Left cardiac atrium (tissue), 4 donors: ENCODE measurements around the gene CAV3. TPM values are rescaled to one million over a fixed set of nuclear protein-coding genes. Genes with fewer than 3 reads are reported as not detected.

Experiments
- ATAC-seq, 2 donors: fragments of 200-7000 bp; cut with Tn5 transposase; one replicate each; pipeline ENCODE4 v1.9.1; 2020; ENCODE audit warnings: mild to moderate bottlenecking in 2 of 2, moderate library complexity in 2 of 2
- DNase-seq: peaks from one replicate; pipeline ENCODE4 v3.0.0-alpha.2; 2020
- intact Hi-C, 2 donors: fragments of 100-400 bp; cut with DNase I; formaldehyde crosslinking; loops; one replicate each; pipeline versions ENCODE4 v1.14.1 to v1.15.1; 2022 to 2023
- total RNA-seq, 2 donors: library from RNA; stranded (reverse); fragmentation: NEBNext Ultra II Directional; extraction: Animal tissue kit (Norgen Biotek cat#: 25700); gene quantifications; one replicate each; pipeline ENCODE4 v1.2.1, GENCODE V29; 2021
- donor health status: DM: no; HTN: yes; CAD: no.
- donor health status: DM: no; HTN: yes; CAD: no; lungs with severe emphysema.
- donor health status: DM: yes; HTN: yes; CAD: no.
- donor health status: Dilated cardiomyopathy.

CAV3 gene
- total RNA-seq, 2 donors from 2014 or later, result 17.6 to 20.4 TPM

DNA sequence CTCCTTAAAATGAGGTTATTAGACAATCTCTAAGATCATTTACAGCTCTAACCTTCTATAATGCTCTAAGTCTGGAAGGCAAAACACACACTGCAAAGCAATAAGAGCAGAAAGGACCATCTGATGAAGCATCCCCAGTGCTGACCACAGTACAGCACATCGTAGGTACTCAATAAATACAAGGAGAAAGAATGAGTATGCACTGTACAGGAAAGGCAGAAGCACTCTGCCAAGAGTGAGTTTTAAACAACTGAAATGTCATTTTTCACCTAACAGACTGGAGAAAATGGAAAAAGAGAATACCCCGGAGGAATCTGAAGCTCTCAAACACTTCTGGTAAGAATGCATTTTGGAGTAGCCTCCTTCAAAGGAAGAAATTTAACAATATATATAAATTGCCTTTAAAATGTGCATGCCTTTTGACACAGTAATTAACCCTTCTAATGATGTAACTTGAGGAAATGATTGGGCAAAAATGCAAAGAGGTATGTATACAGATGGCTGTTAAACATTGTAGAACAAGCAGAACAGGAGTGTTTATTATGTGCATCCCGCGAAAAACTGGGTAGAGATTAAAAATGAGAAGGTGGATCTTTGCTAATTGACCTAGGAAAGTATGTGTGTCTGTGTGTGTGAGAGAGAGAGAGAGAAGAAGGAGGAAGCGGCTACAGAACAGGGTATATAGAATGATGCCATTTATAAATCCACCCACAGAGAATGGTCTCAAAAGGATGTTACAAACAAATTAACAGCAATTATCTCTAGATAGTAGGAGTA lies 43.8 kb downstream of the CAV3 start:
- no peak for DNase-seq
- intact Hi-C loops, result no loop called here
- ATAC-seq, result no peak

DNA sequence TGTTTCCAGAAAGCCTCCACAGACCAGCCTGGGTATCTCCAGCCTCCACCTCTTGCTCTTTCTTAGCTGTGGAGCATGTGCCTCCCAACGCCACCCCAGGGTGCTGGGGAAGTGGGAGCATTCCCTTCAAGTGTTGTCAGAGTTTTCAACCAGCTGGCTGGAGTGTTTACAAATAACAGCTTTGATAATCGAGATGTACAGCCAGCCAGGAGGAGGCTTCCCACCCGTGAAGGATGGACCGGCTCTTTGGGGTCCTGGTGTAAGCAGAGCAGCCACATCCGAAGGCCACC lies 44.3 kb downstream of the CAV3 start:
- no peak for DNase-seq
- intact Hi-C loops, result no loop called here
- ATAC-seq, result no peak

DNA sequence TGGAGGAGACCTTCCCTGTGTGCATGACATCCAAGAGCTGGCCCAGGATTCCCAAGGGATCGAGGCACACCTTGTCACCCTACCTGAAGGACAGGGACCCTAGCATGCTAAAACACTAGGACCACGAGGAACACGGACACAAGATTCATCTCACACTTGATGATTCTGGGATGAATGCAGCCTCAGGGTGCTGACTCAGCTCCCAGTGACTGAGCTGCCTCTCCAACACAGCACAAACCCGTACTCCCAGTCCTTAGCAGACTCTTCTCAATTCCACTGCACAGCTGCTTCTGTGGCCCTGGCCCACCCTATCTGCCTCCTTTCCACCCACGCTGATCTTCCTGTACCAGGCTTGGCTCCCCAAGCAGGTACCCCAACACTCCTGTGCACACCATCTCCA lies 44.9 kb downstream of the CAV3 start:
- intact Hi-C loops, result no loop called here
- DNase-seq, result no peak
- no peak for ATAC-seq

DNA sequence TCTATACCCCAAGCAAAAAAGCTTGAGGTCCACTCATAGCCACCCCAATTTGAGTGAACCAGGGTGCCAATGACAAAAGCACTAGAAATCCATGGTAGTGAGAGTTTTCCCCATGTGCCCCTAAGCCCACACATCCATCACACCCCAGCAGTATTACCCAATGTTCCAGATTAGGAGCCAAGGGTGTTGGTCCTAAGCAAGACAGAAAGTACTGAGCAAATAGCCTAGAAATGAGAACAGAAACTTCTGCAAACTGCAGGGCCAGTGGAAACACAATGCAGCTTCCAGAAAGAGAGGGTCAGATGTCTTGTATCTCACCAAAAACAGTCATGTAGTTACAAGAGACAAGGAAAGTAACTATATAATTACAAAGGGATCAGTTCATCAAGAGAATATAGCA lies 46.7 kb downstream of the CAV3 start:
- DNase-seq (no peak), ATAC-seq (no peak)
- intact Hi-C loops, result no loop called here

DNA sequence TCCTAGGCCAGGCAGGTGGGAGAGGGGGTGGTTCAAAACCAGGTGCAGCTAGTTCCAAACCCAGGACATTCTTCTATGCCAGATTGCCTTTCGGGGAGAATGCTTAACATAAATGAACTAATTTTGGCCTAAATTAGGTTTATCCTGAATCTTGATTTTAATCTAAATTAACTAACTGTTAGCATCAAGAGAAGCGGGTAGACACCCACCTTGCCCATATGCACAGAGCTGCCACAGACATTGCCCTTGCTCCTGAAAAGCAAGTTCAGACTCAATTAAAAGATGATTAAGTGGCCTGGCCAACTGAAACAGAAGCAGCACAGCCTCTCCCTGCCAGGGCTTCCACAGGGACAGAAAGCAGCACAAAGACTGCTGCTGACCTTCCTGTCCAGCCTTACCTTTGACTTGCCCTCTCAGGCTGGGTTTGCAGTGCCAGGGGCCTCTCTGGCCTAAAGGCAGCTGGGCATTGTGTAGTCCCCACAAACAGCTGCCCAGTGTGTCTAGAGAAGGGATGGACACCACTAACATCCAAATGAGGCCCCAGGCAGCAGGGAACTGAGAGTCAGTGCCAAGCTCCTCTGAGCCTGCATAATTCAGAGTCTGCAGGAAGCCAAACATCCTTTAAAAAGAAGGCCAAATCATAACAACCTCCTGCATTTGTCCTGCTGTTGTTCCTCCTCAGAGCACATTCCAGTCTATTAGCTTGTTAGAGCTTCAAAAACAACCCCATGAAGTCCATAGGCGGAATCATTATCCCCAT lies 51.3 kb downstream of the CAV3 start:
- ATAC-seq (no peak), DNase-seq (no peak)
- intact Hi-C loops, result no loop called here

DNA sequence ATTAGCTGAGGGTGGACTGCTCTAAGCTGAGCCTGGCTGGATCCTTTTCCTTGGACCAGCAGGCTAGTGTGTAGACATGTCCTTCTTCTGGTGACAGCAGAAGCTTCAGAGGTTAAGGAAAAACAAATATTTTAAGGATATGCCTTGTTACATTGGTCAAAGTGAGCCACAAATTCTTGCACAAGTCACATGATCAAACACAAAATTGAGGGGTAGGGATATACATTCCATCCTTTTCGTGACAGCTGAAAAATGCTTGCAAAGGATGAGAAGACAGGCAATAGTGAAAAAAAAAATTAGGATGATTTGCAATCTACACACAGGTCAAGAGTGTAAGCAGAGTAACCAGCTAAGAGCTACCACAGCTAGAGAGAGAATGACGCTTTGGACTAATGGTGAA lies 56.9 kb downstream of the CAV3 start:
- ATAC-seq (no peak), DNase-seq (no peak)
- intact Hi-C loops, result no loop called here

DNA sequence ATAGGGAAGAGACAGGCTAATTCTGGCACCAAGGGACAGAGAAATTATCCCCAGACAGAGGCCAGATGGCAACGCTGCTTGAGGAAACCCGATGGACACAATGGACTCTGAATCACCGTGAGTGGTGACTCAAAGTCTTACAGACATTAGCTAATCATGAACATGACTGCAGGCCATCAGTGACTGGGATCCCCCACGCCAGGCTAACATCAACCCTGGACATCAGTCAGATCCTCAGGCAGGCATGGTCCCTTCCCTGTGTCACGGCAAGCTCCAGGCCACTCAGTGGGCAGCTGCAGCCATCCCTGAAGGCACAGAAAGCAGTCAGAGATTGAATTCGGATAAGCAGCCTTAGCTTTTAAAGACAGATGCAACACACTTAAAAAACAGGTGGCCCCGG lies 59.6 kb downstream of the CAV3 start:
- ATAC-seq (no peak), DNase-seq (no peak)
- intact Hi-C loops, result no loop called here

DNA sequence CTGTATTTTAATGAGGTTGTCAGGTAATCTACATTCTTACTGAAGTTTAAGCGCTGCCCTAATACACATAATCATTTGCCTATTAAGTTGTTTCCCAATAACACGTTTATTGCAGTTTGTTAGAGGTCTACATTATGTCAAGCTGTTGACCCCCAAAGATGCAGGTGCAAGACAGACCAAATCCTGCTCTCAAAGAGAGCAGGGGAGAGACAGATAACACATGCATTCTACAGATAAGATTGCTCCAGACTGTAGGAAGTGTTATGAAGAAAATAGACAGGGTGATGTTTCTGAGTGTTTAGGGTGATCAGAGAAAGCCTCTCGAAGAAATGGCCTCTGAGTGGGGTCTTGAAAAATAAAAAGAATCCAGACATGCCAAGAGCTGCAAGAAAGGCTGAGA lies 60.6 kb downstream of the CAV3 start:
- intact Hi-C loops, result no loop called here
- no peak for ATAC-seq

More for the DNA sequence above, 60.6 kb downstream of the CAV3 start:
- no peak for DNase-seq

Other genes with a start within 250 kb of the CAV3 start
- gene LMCD1, start 232.0 kb upstream of the CAV3 start, total RNA-seq, result 10 to 100 TPM; 52.9 to 63.7 TPM
- under 1 TPM; 0.71 to 0.91 TPM for gene SSUH2, start 89.0 kb upstream of the CAV3 start, total RNA-seq
- gene OXTR, start 35.8 kb downstream of the CAV3 start, total RNA-seq, result under 1 TPM; 0.47 to 0.59 TPM
- 10 to 100 TPM in 1 of 2 donors, 1 to 10 TPM in 1; 4.2 to 13.5 TPM for gene RAD18, start 229.7 kb downstream of the CAV3 start, total RNA-seq